Esophagus (tissue), 2 donors: ENCODE results near the gene DOCK4. TPM values are rescaled to one million over a fixed set of nuclear protein-coding genes. Genes with fewer than 3 reads are reported as not detected.

Experiments used
- H3K27ac ChIP-seq, 2 donors: one replicate each; pipeline ENCODE4 v1.5.1; 2013; ENCODE audit warnings: low read depth in 2 of 2, mild to moderate bottlenecking in 2 of 2, inconsistent platforms in 1 of 2, low read length in 1 of 2, moderate library complexity in 1 of 2
- H3K27me3 ChIP-seq, 2 donors: one replicate each; pipeline ENCODE4 v1.6.1; 2013; ENCODE audit warnings: low read length in 2 of 2, control low read depth in 1 of 2, mild to moderate bottlenecking in 1 of 2; ENCODE audit not compliant: insufficient read depth in 2 of 2, control insufficient read depth in 1 of 2
- H3K36me3 ChIP-seq, 2 donors: one replicate each; pipeline ENCODE4 v1.6.1; 2013; ENCODE audit warnings: low read length in 1 of 2; ENCODE audit not compliant: control insufficient read depth in 2 of 2, insufficient read depth in 2 of 2
- H3K4me1 ChIP-seq, 2 donors: one replicate each; pipeline ENCODE4 v1.6.1; 2013; ENCODE audit warnings: low read length in 1 of 2; ENCODE audit not compliant: control insufficient read depth in 2 of 2, insufficient read depth in 2 of 2
- H3K4me3 ChIP-seq, 2 donors: one replicate each; pipeline ENCODE4 v1.5.1; 2013; ENCODE audit warnings: low read length in 2 of 2, mild to moderate bottlenecking in 2 of 2, low read depth in 1 of 2, moderate library complexity in 1 of 2
- H3K9me3 ChIP-seq, 2 donors: one replicate each; pipeline ENCODE4 v1.6.1; 2013; ENCODE audit warnings: mild to moderate bottlenecking in 2 of 2, low read depth in 1 of 2, low read length in 1 of 2, moderate library complexity in 1 of 2; ENCODE audit not compliant: control insufficient read depth in 2 of 2, insufficient read depth in 1 of 2
- WGBS, 2 donors: extraction: QIAGEN DNeasy Blood & Tissue Kit; methylation state at CpG; one replicate each; pipeline ENCODE4 v1.1.7; 2013; 5-methylcytosine and 5-hydroxymethylcytosine counted together
- polyA plus RNA-seq, 2 donors: library from polyadenylated mRNA; stranded (reverse); fragments of 200-250 nt; gene quantifications; one replicate each; pipeline ENCODE4 v1.2.3, GENCODE V29; 2013
- donor health status: healthy with polysubstance abuse.
- donor health status: Bipolar disorder and iron deficiency.

The DOCK4 gene
- polyA plus RNA-seq, 2 donors: 1.8 to 2.9 TPM

- Histone ChIP-seq H3K4me3 (no peak overlapping the region), H3K36me3 (no peaks in the 10 kb centered on the region), H3K9me3 (no peaks in the 10 kb centered on the region), H3K4me1 (no peaks in the 10 kb centered on the region), H3K27ac (no peak overlapping the region), H3K27me3 (no peaks in the 10 kb centered on the region)
- 45 to 47% methylated on average over 2 of the region's 2 CpGs for WGBS, 2 donors
Observed at GRCh38 chr7:112108981-112109380, 97.2 kb downstream of the DOCK4 start.

- Histone ChIP-seq H3K27me3 (no peaks in the 10 kb centered on the region), H3K4me3 (no peak overlapping the region)
- WGBS, 2 donors: 79 to 81% methylated on average over 8 of the region's 8 CpGs
Observed at GRCh38 chr7:112105584-112106530, 100.3 kb downstream of the DOCK4 start.

GRCh38 chr7:112104120-112104519 is 102.1 kb downstream of the DOCK4 start:
- Histone ChIP-seq H3K27ac (no peak overlapping the region), H3K9me3 (no peaks in the 10 kb centered on the region), H3K4me3 (no peak overlapping the region), H3K4me1 (no peaks in the 10 kb centered on the region), H3K36me3 (no peaks in the 10 kb centered on the region), H3K27me3 (no peaks in the 10 kb centered on the region)
- 75 to 79% methylated on average over 2 of the region's 2 CpGs for WGBS, 2 donors

More at GRCh38 chr7:112105584-112106530, 100.3 kb downstream of the DOCK4 start:
- Histone ChIP-seq H3K27ac (no peak overlapping the region), H3K9me3 (no peaks in the 10 kb centered on the region), H3K36me3 (no peaks in the 10 kb centered on the region), H3K4me1 (no peaks in the 10 kb centered on the region)

DNA sequence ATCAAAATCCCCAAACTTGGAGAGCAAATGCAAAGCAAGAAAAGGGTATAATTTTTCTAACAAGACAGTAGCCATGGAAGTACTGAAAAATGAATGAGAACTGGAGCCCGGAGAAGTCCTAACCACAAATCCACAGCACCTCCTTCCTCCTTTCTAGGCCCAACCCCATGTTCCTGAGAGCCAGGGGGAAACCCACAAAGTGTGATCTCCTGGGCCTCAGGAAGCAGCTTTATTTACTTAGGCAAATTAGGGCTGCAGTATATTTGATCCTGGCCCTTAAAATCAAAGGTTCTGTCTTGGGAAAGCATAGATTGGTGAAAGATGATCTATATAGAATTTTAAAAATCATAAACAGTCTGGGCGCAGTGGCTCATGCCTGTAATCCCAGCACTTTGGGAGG is 103.0 kb downstream of the DOCK4 start:
- H3K4me1 ChIP-seq: no peaks in the 10 kb centered on the region
- H3K4me3 ChIP-seq: no peak overlapping the region
- no peaks in the 10 kb centered on the region for H3K9me3 ChIP-seq
- H3K36me3 ChIP-seq: no peaks in the 10 kb centered on the region
- no peaks in the 10 kb centered on the region for H3K27me3 ChIP-seq
- WGBS, 2 donors: 58 to 62% methylated on average over 2 of the region's 2 CpGs
- H3K27ac ChIP-seq: no peak overlapping the region

GRCh38 chr7:112101201-112101846 is 104.9 kb downstream of the DOCK4 start:
- H3K4me1 ChIP-seq: no peaks in the 10 kb centered on the region
- no peaks in the 10 kb centered on the region for H3K36me3 ChIP-seq
- no peaks in the 10 kb centered on the region for H3K27me3 ChIP-seq
- H3K27ac ChIP-seq: no peak overlapping the region
- no peak overlapping the region for H3K4me3 ChIP-seq
- 64 to 66% methylated on average over 8 of the region's 8 CpGs for WGBS, 2 donors
- H3K9me3 ChIP-seq: no peaks in the 10 kb centered on the region

GRCh38 chr7:112097524-112097923 is 108.7 kb downstream of the DOCK4 start:
- no peaks in the 10 kb centered on the region for H3K27me3 ChIP-seq
- H3K9me3 ChIP-seq: no peaks in the 10 kb centered on the region
- H3K36me3 ChIP-seq: no peaks in the 10 kb centered on the region
- H3K4me3 ChIP-seq: no peak overlapping the region
- H3K27ac ChIP-seq: no peak overlapping the region
- 73 to 82% methylated on average over 1 of the region's 1 CpG for WGBS, 2 donors
- H3K4me1 ChIP-seq: no peaks in the 10 kb centered on the region

DNA sequence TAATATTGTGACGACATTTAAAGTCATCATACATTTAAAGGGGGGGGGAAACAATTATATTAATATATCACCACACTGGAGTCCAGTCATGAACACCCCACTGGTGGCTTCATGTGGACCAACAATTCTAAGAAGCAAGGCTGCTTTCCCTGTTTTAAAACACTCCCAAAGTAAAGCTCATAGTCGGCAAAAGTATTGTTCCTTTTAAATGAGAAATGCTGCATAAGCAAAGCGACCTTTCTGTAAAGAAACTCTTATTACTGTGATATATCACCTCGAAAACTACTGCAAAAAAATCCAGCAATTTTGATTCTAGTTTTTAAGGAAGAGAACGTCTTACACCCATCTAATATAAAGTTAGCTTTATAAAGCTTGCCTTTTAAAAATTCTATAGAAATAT is 112.8 kb downstream of the DOCK4 start:
- Histone ChIP-seq H3K27me3 (no peaks in the 10 kb centered on the region), H3K27ac (no peak overlapping the region), H3K9me3 (no peaks in the 10 kb centered on the region), H3K4me1 (no peaks in the 10 kb centered on the region), H3K4me3 (no peak overlapping the region), H3K36me3 (no peaks in the 10 kb centered on the region)
- 90 to 92% methylated on average over 5 of the region's 5 CpGs for WGBS, 2 donors

DNA sequence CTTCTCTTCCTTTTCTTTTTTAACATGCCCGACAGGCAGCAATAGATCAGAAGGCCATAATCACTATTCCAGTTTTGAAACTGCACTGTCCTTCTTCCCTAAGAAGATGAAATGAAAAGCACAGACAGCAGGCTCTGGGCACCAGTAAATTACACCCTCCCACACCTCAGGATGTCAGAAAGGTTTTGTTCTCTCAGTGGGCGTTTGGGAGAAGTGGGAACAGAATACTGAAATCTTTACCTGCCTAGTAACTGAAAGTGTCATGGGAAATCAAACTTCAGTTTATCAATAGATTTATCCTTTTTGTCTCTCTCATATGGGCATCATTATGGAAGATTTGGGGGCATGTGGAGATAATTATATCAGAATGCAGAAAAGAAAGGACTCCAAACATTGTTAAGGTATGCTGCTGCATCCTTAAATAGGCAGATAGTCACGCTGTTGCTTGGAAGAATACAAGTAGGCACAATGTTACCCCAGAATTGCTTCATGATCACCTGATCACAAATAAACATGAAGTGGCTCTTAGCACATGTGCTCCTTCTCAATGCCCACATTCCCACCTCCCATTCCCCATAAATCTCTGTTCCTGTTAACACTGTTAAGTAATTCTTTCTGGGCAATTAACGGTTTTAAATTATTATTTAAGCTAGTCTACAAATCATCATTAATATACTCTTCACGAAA is 113.3 kb downstream of the DOCK4 start:
- WGBS, 2 donors: 86% methylated on average over 5 of the region's 5 CpGs
- Histone ChIP-seq H3K9me3 (no peaks in the 10 kb centered on the region), H3K4me3 (no peak overlapping the region), H3K27ac (no peak overlapping the region), H3K4me1 (no peaks in the 10 kb centered on the region), H3K36me3 (no peaks in the 10 kb centered on the region), H3K27me3 (no peaks in the 10 kb centered on the region)

- Histone ChIP-seq H3K36me3 (no peaks in the 10 kb centered on the region), H3K4me1 (no peaks in the 10 kb centered on the region), H3K27me3 (no peaks in the 10 kb centered on the region), H3K9me3 (no peaks in the 10 kb centered on the region), H3K27ac (no peak overlapping the region), H3K4me3 (no peak overlapping the region)
- 82 to 89% methylated on average over 8 of the region's 8 CpGs for WGBS, 2 donors
Observed at GRCh38 chr7:112092306-112092705, 113.9 kb downstream of the DOCK4 start.
